ENCODE results near the gene H3-3A. TPM values are rescaled to one million over a fixed set of nuclear protein-coding genes. Genes with fewer than 3 reads are reported as not detected.

H3-3A gene
- total and polyA plus RNA-seq, 12 donors: 259 to 452 (median 317) TPM

DNA sequence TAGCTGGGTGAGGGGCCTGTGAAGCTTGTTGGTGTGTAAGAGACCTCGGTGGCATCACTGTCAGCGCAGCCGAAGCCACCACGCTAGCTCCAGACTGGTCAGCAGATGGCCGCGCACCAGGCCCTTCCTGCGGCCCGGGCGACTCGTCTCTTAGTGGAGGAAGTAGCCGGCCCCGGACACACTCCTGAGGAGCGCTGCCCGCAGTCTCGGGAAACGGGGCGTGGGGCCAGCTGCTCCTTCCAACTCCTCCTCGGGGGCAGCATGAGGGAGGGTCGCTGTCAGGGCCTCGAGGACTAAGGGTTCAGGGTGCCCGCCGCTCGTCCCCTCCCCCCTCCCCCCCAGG is 20.4 kb downstream of the H3-3A start:
- WGBS, 2 donors: 1% methylated on average over 23 of the region's 23 CpGs
- intact Hi-C loops (cut with DNase I): loop anchor here in 1 of 10 donors (2.0 kb wide), 1 partner anchor 26 kb away; no protein-coding TSS in a partner anchor
- H3K27me3 ChIP-seq: peaks cover 0 to 6% (median 0%) of the 10 kb centered on the region in 7 donors
- TF ChIP-seq, protein P1, sequence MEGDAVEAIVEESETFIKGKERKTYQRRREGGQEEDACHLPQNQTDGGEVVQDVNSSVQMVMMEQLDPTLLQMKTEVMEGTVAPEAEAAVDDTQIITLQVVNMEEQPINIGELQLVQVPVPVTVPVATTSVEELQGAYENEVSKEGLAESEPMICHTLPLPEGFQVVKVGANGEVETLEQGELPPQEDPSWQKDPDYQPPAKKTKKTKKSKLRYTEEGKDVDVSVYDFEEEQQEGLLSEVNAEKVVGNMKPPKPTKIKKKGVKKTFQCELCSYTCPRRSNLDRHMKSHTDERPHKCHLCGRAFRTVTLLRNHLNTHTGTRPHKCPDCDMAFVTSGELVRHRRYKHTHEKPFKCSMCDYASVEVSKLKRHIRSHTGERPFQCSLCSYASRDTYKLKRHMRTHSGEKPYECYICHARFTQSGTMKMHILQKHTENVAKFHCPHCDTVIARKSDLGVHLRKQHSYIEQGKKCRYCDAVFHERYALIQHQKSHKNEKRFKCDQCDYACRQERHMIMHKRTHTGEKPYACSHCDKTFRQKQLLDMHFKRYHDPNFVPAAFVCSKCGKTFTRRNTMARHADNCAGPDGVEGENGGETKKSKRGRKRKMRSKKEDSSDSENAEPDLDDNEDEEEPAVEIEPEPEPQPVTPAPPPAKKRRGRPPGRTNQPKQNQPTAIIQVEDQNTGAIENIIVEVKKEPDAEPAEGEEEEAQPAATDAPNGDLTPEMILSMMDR (IDR thresholded peaks at IDR 0.05): peak in 1 of 9 donors; percentile 19
- peaks cover 0 to 17% (median 13%) of the 10 kb centered on the region in 9 donors for H3K4me1 ChIP-seq
- ATAC-seq (peak; percentile 70 to 89 (median 80)), DNase-seq (peak; percentile 57 to 69)
- H3K4me3 ChIP-seq: peak overlapping the region; percentile 55 to 90 (median 68)
- H3K27ac ChIP-seq: peak overlapping the region in 9 of 10 donors; percentile 34 to 80 (median 62)
- no peaks in the 10 kb centered on the region for H3K36me3 ChIP-seq
- no peaks in the 10 kb centered on the region for H3K9me3 ChIP-seq

DNA sequence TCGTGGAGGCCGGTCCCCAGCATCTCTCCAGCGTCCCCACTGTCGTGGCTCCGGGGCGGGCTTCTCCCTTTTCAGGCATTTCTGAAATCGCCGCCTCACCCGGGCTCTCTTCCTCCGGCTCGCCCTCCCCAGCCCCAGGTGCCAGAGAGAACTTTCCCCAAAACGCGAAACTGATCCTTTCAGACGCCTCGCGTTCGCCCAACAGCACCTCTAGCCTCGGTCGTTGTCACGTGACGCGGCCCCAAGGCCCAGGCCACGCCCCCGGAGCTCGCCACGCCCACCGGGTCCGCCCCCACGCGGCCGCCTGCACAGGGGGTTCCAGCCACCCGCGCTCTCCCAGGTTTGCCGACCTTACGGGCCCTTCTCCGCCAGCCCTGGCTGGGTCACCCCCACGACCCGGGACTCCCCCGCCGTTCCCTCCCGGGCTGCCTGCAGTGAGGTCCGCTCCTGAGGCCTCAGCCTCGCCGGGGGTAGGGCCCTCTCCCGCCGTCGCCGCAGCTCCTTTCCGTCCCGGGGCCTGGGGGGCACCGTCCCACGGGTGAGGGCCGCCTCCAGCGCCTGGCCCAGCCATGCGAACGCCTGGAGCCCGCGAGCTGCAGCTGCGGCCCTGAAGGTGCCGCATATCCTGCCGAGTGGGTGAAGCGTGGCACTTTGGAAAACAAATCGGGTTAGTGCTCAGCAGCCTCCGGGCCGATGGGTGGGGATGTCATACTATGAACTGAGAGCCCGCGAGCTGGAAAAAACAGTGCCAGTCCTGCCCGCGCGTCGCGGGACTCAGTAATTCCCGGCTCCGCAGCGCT is 21.0 kb downstream of the H3-3A start:
- H3K9me3 ChIP-seq: no peaks in the 10 kb centered on the region
- WGBS, 2 donors: 2% methylated on average over 75 of the region's 75 CpGs
- ATAC-seq (peak; percentile 96 to 99 (median 98)), DNase-seq (peak; percentile 90 to 92)
- peak overlapping the region; percentile 55 to 90 (median 68) for H3K4me3 ChIP-seq
- no peaks in the 10 kb centered on the region for H3K36me3 ChIP-seq
- TF ChIP-seq, protein P1 (IDR thresholded peaks at IDR 0.05): peak in 3 of 9 donors; percentile 19 to 31 (median 23)
- peaks cover 0 to 6% (median 0%) of the 10 kb centered on the region in 7 donors for H3K27me3 ChIP-seq
- peaks cover 0 to 17% (median 13%) of the 10 kb centered on the region in 9 donors for H3K4me1 ChIP-seq
- intact Hi-C loops (cut with DNase I): loop anchor here in 1 of 10 donors (2.0 kb wide), 1 partner anchor 25 kb away; no protein-coding TSS in a partner anchor
- H3K27ac ChIP-seq: peak overlapping the region in 9 of 10 donors; percentile 34 to 80 (median 62)

DNA sequence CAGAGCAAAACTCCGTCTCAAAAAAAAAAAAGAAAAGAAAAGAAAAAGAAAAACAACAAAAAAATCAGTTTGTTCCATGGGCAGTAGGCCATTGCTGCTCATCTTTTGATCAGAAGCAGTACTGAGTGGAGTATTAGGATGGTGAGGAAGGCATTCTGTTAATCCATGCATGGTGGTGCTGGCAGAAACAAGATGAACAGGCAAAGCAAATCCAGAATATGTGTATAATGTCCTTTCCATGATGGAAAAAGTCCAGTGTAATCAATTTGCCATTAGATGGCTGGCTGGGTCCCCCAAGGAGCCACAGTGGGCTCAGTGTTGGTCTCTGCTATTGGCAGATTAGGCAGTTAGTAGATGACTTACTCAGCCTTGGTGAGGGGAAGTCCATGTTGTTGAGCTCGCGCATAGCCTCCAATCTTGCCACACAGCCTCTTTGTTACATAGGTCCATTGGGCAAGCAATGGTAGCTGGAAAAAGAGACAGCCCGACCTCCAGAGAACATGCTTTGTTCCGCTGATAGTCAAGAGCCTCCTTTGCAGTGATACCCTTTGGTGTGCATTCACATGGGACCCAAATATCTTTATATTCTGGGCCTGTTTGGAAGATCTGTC is 23.3 kb downstream of the H3-3A start:
- peaks cover 0 to 6% (median 0%) of the 10 kb centered on the region in 7 donors for H3K27me3 ChIP-seq
- DNase-seq (no peak), ATAC-seq (no peak)
- H3K27ac ChIP-seq: no peak overlapping the region
- peaks cover 0 to 17% (median 13%) of the 10 kb centered on the region in 9 donors for H3K4me1 ChIP-seq
- H3K9me3 ChIP-seq: no peaks in the 10 kb centered on the region
- 86 to 92% methylated on average over 5 of the region's 5 CpGs for WGBS, 2 donors
- TF ChIP-seq, protein P1 (IDR thresholded peaks at IDR 0.05): no peak
- H3K4me3 ChIP-seq: no peak overlapping the region
- no peaks in the 10 kb centered on the region for H3K36me3 ChIP-seq
- intact Hi-C loops (cut with DNase I): no loop called here

DNA sequence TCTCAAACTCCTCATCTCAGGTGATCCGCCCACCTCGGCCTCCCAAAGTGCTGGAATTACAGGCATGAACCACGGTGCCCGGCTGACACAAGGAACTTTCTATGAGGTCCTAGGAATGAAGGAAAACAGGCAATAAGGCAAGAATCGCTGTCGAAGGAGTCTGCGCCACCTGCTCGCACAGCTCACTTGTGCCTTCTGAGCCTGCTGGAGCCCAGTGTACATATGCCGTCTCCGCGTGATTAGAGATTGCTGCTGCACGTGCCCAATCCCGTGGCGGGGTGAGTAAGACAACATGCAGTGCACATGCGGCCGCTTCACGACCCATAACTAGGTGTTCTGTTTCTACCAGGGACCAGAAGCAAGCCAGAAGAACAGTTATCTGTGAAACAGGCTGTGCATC is 24.3 kb downstream of the H3-3A start:
- peaks cover 0 to 17% (median 13%) of the 10 kb centered on the region in 9 donors for H3K4me1 ChIP-seq
- no peaks in the 10 kb centered on the region for H3K9me3 ChIP-seq
- no peak overlapping the region for H3K27ac ChIP-seq
- no peak for ATAC-seq
- DNase-seq: no peak
- H3K36me3 ChIP-seq: no peaks in the 10 kb centered on the region
- 93 to 94% methylated on average over 17 of the region's 17 CpGs for WGBS, 2 donors
- intact Hi-C loops (cut with DNase I): no loop called here
- TF ChIP-seq, protein P1 (IDR thresholded peaks at IDR 0.05): no peak
- H3K4me3 ChIP-seq: no peak overlapping the region
- peaks cover 0 to 6% (median 0%) of the 10 kb centered on the region in 7 donors for H3K27me3 ChIP-seq

Measured in heart right ventricle (tissue), 16 donors.